HCT116 (cell line): ENCODE measurements around the gene ACY1.

Source experiments
- CEBPB ChIP-seq: IDR thresholded peaks from 2 replicates; pipeline ENCODE4 v1.6.1; 2012; ENCODE audit warnings: low read depth
- CTCF ChIP-seq, 3 experiments: fragments of 200-600 bp in 1 of 3; sonication (generic) in 1 of 3; IDR thresholded peaks in 2 of 3; conservative IDR thresholded peaks in 1 of 3; 2 replicates each; pipeline ENCODE4 v1.5.1; 2012 to 2017; ENCODE audit warnings: low read depth in 2 of 3, low read length in 2 of 3, antibody characterized with exemption in 1 of 3, borderline replicate concordance in 1 of 3, control low read depth in 1 of 3, mild to moderate bottlenecking in 1 of 3, mixed read lengths in 1 of 3, mixed run types in 1 of 3, moderate library complexity in 1 of 3; ENCODE audit not compliant: insufficient read depth in 1 of 3
- EGR1 ChIP-seq: IDR thresholded peaks from 2 replicates; pipeline ENCODE4 v1.6.1; 2012; ENCODE audit warnings: low read depth
- ELF1 ChIP-seq: IDR thresholded peaks from 2 replicates; pipeline ENCODE4 v1.6.1; 2012; ENCODE audit warnings: low read depth, borderline replicate concordance
- EZH2 ChIP-seq: fragments of 200-600 bp; sonication (generic); IDR thresholded peaks from 2 replicates; pipeline ENCODE4 v1.6.1; 2017; ENCODE audit warnings: antibody characterized with exemption, mixed run types
- JUND ChIP-seq: IDR thresholded peaks from 2 replicates; pipeline ENCODE4 v1.6.1; 2012
- MAX ChIP-seq: IDR thresholded peaks from 2 replicates; pipeline ENCODE4 v1.6.1; 2012
- RAD21 ChIP-seq: IDR thresholded peaks from 2 replicates; pipeline ENCODE4 v1.6.1; 2012; ENCODE audit warnings: low read depth, mild to moderate bottlenecking
- REST ChIP-seq: IDR thresholded peaks from 2 replicates; pipeline ENCODE4 v1.6.1; 2012; ENCODE audit warnings: low read depth
- SIN3A ChIP-seq: IDR thresholded peaks from 2 replicates; pipeline ENCODE4 v1.6.1; 2012; ENCODE audit warnings: low read depth
- SP1 ChIP-seq: IDR thresholded peaks from 2 replicates; pipeline ENCODE4 v1.6.1; 2012; ENCODE audit warnings: low read depth
- ZBTB33 ChIP-seq: IDR thresholded peaks from 2 replicates; pipeline ENCODE4 v1.6.1; 2011; ENCODE audit warnings: mild to moderate bottlenecking, low read length, moderate library complexity; ENCODE audit not compliant: insufficient replicate concordance; ENCODE audit errors: extremely low read depth
- ZFX ChIP-seq: fragments of 450-650 bp; IDR thresholded peaks from 2 replicates; pipeline ENCODE4 v1.6.1; 2017

GRCh38 chr3:52023101-52023770 lies 39.9 kb downstream of the ACY1 start:
- TF ChIP-seq CTCF (IDR thresholded peaks at IDR 0.05 in 2 of 3, conservative IDR thresholded peaks at IDR 0.05 in 1 of 3; ENCODE audit: borderline replicate concordance in 1 of 3, insufficient read depth in 1 of 3, low read depth in 2 of 3, low read length in 2 of 3) = no peak
- TF ChIP-seq SP1 = no peak
- no peak for TF ChIP-seq ELF1
- TF ChIP-seq MAX = no peak
- no peak for TF ChIP-seq ZBTB33
- no peak for TF ChIP-seq EGR1
- no peak for TF ChIP-seq CEBPB
- TF ChIP-seq EZH2 = no peak
- TF ChIP-seq REST = no peak
- no peak for TF ChIP-seq RAD21
- TF ChIP-seq JUND = no peak
- no peak for TF ChIP-seq ZFX
- TF ChIP-seq SIN3A = no peak
